Stimulated activated CD4-positive, alpha-beta T cell treated with anti-CD3 and anti-CD28 coated beads, Interleukin-4, amount 100 ng/mL, for 4 hours (primary cell): ENCODE measurements around the gene MPI.

Experiments used
- DNase-seq, 2 experiments: peaks; one replicate each; pipeline ENCODE4 v3.0.0-alpha.2; 2020

Gene MPI

GRCh38 chr15:74889883-74890664 is at the start of gene MPI:
Gene MPI, plus strand, starts transcription at chr15:74890042. Its CDS starts 32 bp downstream, at chr15:74890074.
- DNase-seq = peak; percentile 82 to 84

- DNase-seq = no peak
These were observed 48.7 kb upstream of the MPI start for GRCh38 chr15:74840851-74841775.

- DNase-seq = no peak
These were observed 47.9 kb upstream of the MPI start for GRCh38 chr15:74841891-74842373.

- DNase-seq = peak; percentile 90 to 95
These were observed 47.0 kb upstream of the MPI start, which contains the start of gene ULK3 for GRCh38 chr15:74842581-74843444. Gene ULK3, minus strand, starts transcription at chr15:74843156. Its CDS starts 51 bp downstream, at chr15:74843105.

- DNase-seq = no peak
These were observed 46.4 kb upstream of the MPI start for GRCh38 chr15:74843445-74843828.

GRCh38 chr15:74843891-74844299 is 45.9 kb upstream of the MPI start:
- peak in 1 of 2 experiments; percentile 13 for DNase-seq

GRCh38 chr15:74844319-74845207 is 45.3 kb upstream of the MPI start:
- no peak for DNase-seq

GRCh38 chr15:74845208-74845568 is 44.7 kb upstream of the MPI start:
- peak; percentile 49 to 52 for DNase-seq

- DNase-seq = no peak
These were observed 44.3 kb upstream of the MPI start for GRCh38 chr15:74845581-74845980.

GRCh38 chr15:74847432-74847831 is 42.4 kb upstream of the MPI start:
- no peak for DNase-seq

GRCh38 chr15:74850393-74850792 is 39.4 kb upstream of the MPI start:
- no peak for DNase-seq

GRCh38 chr15:74851960-74852359 is 37.9 kb upstream of the MPI start:
- DNase-seq = no peak

- no peak for DNase-seq
These were observed 35.3 kb upstream of the MPI start for GRCh38 chr15:74854453-74855022.

- DNase-seq = no peak
These were observed 34.0 kb upstream of the MPI start for GRCh38 chr15:74855857-74856256.

GRCh38 chr15:74856537-74856936 is 33.3 kb upstream of the MPI start:
- no peak for DNase-seq

GRCh38 chr15:74857082-74857655 is 32.7 kb upstream of the MPI start:
- no peak for DNase-seq

GRCh38 chr15:74857671-74858368 is 32.0 kb upstream of the MPI start:
- no peak for DNase-seq

GRCh38 chr15:74858369-74858740 is 31.5 kb upstream of the MPI start:
- DNase-seq = no peak

GRCh38 chr15:74863239-74864056 is 26.4 kb upstream of the MPI start:
- no peak for DNase-seq
